GM23248 (cell line): ENCODE measurements around the gene FRZB. TPM values are rescaled to one million over a fixed set of nuclear protein-coding genes. Genes with fewer than 3 reads are reported as not detected.
"Not testable (repeated sequence)": the region's sequence is repeated elsewhere in the genome, so short reads cannot be mapped to it uniquely, and the experiment has no call there.

ENCODE experiments used
- DNase-seq: peaks from one replicate; pipeline ENCODE4 v3.0.0-alpha.2; 2015
- H2AFZ ChIP-seq: fragments of 200-600 bp; sonication (generic); 2 replicates; pipeline ENCODE4 v1.6.1; 2016; ENCODE audit warnings: antibody characterized with exemption
- H3F3A ChIP-seq: fragments of 200-600 bp; sonication (generic); 2 replicates; pipeline ENCODE4 v1.6.1; 2016; ENCODE audit warnings: mild to moderate bottlenecking, antibody characterized with exemption, mixed run types; ENCODE audit not compliant: insufficient read depth
- H3K27ac ChIP-seq: fragments of 200-600 bp; sonication (generic); 2 replicates; pipeline ENCODE4 v1.5.1; 2016; ENCODE audit warnings: mild to moderate bottlenecking
- H3K27me3 ChIP-seq: fragments of 200-600 bp; sonication (generic); replicated peaks from 2 replicates; pipeline ENCODE4 v1.6.1; 2016; ENCODE audit warnings: mild to moderate bottlenecking; ENCODE audit not compliant: insufficient read depth
- H3K36me3 ChIP-seq: fragments of 200-600 bp; sonication (generic); 2 replicates; pipeline ENCODE4 v1.6.1; 2016; ENCODE audit warnings: low read depth, mild to moderate bottlenecking
- H3K4me1 ChIP-seq: fragments of 200-600 bp; sonication (generic); 2 replicates; pipeline ENCODE4 v1.6.1; 2016; ENCODE audit warnings: mild to moderate bottlenecking; ENCODE audit not compliant: insufficient read depth
- H3K4me2 ChIP-seq: fragments of 200-600 bp; sonication (generic); one replicate; pipeline ENCODE4 v1.6.1; 2016; ENCODE audit warnings: mild to moderate bottlenecking; ENCODE audit not compliant: unreplicated experiment
- H3K4me3 ChIP-seq: fragments of 200-600 bp; sonication (generic); 2 replicates; pipeline ENCODE4 v1.5.1; 2016; ENCODE audit warnings: mild to moderate bottlenecking
- H3K79me2 ChIP-seq: fragments of 200-600 bp; sonication (generic); 2 replicates; pipeline ENCODE4 v1.6.1; 2016; ENCODE audit warnings: mild to moderate bottlenecking; ENCODE audit not compliant: insufficient read depth
- H3K9ac ChIP-seq: fragments of 200-600 bp; sonication (generic); 2 replicates; pipeline ENCODE4 v1.6.1; 2016; ENCODE audit warnings: mild to moderate bottlenecking
- H3K9me2 ChIP-seq: fragments of 200-600 bp; sonication (generic); 2 replicates; pipeline ENCODE4 v1.6.1; 2016; ENCODE audit warnings: mixed run types, mild to moderate bottlenecking, moderate library complexity; ENCODE audit not compliant: insufficient read depth
- H3K9me3 ChIP-seq: fragments of 200-600 bp; sonication (generic); one replicate; pipeline ENCODE4 v1.6.1; 2017; ENCODE audit warnings: low read depth
- H4K20me1 ChIP-seq: fragments of 200-600 bp; sonication (generic); 2 replicates; pipeline ENCODE4 v1.6.0; 2016; ENCODE audit not compliant: insufficient read depth
- EZH2 ChIP-seq: fragments of 200-600 bp; sonication (generic); IDR thresholded peaks from 2 replicates; pipeline ENCODE4 v1.6.1; 2018; ENCODE audit warnings: antibody characterized with exemption, mild to moderate bottlenecking; ENCODE audit not compliant: insufficient read depth, poor library complexity, severe bottlenecking
- EZH2phosphoT487 ChIP-seq: fragments of 200-600 bp; sonication (generic); IDR thresholded peaks from 2 replicates; pipeline ENCODE4 v1.6.1; 2018; ENCODE audit warnings: antibody characterized with exemption, moderate library complexity, mild to moderate bottlenecking, low read depth; ENCODE audit not compliant: insufficient read depth
- WGBS, 2 experiments: methylation state at CpG; one replicate each; pipeline ENCODE4 v1.1.6; 2015 to 2017; ENCODE audit warnings: low lambda C conversion rate in 2 of 2, low coverage in 1 of 2; ENCODE audit errors: missing lambda C conversion rate in 2 of 2; 5-methylcytosine and 5-hydroxymethylcytosine counted together
- in situ Hi-C: fragments of 300-500 bp; cut with MboI; formaldehyde crosslinking; loops from 2 replicates; pipeline ENCODE4 v1.15.0; 2020
- polyA plus RNA-seq: library from polyadenylated mRNA; unstranded; fragments of >200 nt; fragmentation: Nextera tagmentation; extraction: Ambion mirVana; gene quantifications from 2 replicates; pipeline ENCODE4 v1.2.1, GENCODE V29; 2016
- total RNA-seq: library from RNA; depleted of rRNA; stranded (reverse); fragments of >200 nt; shearing (Covaris generic); gene quantifications from 2 replicates; pipeline ENCODE4 v1.2.3, GENCODE V29; 2014

FRZB gene
- total and polyA plus RNA-seq, 2 experiments from 2014 or later = 0.08 to 0.32 TPM

GRCh38 chr2:182887093-182887492 lies 20.7 kb upstream of the FRZB start:
- in situ Hi-C loops = no loop called here

DNA sequence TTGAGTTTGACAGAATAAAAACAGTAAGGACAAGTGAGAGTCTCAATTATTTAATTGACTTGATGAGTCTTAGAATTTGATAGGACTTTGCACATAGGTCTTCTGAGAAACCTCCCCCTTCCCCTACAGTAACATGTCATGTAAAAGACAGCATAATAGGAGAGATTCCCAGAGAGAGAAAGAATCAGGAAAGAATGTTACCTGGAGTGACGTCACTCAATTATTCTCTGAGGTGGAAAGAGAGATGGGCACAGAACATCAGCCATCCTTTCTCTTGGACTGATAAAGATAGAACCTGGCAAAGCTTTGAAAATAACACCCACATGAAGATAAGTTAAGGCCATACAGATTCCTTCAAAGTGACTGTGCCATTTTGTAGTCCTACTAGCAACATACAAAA lies 19.3 kb upstream of the FRZB start:
- H4K20me1 ChIP-seq = no peaks in the 10 kb centered on the region
- DNase-seq = no peak
- no peak overlapping the region for H3K4me2 ChIP-seq
- TF ChIP-seq EZH2 (no peak), EZH2phosphoT487 (no peak)
- no peak overlapping the region for H3K4me3 ChIP-seq
- H3K27ac ChIP-seq = no peak overlapping the region
- H3K79me2 ChIP-seq = no peaks in the 10 kb centered on the region
- no peaks in the 10 kb centered on the region for H3K36me3 ChIP-seq
- WGBS, 2 experiments = 95 to 100% methylated on average over 1 of the region's 1 CpG
- H3K9me3 ChIP-seq = no peaks in the 10 kb centered on the region
- H3K4me1 ChIP-seq = no peaks in the 10 kb centered on the region
- no peak overlapping the region for H3K9ac ChIP-seq
- no peak overlapping the region for H2AFZ ChIP-seq
- no peaks in the 10 kb centered on the region for H3K9me2 ChIP-seq
- no peaks in the 10 kb centered on the region; the same call in 1 of the 2 replicates for H3F3A ChIP-seq
- in situ Hi-C loops = no loop called here
- H3K27me3 ChIP-seq = no peaks in the 10 kb centered on the region

More at GRCh38 chr2:182887093-182887492, 20.7 kb upstream of the FRZB start:
- no peak overlapping the region for H3K4me3 ChIP-seq
- H3K4me1 ChIP-seq = no peaks in the 10 kb centered on the region
- no peaks in the 10 kb centered on the region for H4K20me1 ChIP-seq
- TF ChIP-seq EZH2 (no peak), EZH2phosphoT487 (no peak)
- no peak overlapping the region for H2AFZ ChIP-seq
- no peak overlapping the region for H3K4me2 ChIP-seq
- H3K9me2 ChIP-seq = no peaks in the 10 kb centered on the region
- H3F3A ChIP-seq = no peaks in the 10 kb centered on the region; the same call in 1 of the 2 replicates
- no peak for DNase-seq
- no peaks in the 10 kb centered on the region for H3K27me3 ChIP-seq
- H3K36me3 ChIP-seq = no peaks in the 10 kb centered on the region
- H3K9me3 ChIP-seq = no peaks in the 10 kb centered on the region
- H3K79me2 ChIP-seq = no peaks in the 10 kb centered on the region
- no peak overlapping the region for H3K9ac ChIP-seq
- H3K27ac ChIP-seq = no peak overlapping the region
- 73 to 74% methylated on average over 6 of the region's 6 CpGs for WGBS, 2 experiments

GRCh38 chr2:182883451-182883850 lies 17.0 kb upstream of the FRZB start:
- Histone ChIP-seq H3K27ac (no peak overlapping the region), H3K27me3 (no peaks in the 10 kb centered on the region), H3K9ac (no peak overlapping the region), H4K20me1 (no peaks in the 10 kb centered on the region), H3K9me2 (no peaks in the 10 kb centered on the region), H3K4me1 (no peaks in the 10 kb centered on the region), H3F3A (no peaks in the 10 kb centered on the region; the same call in 1 of the 2 replicates), H3K4me3 (no peak overlapping the region), H3K4me2 (no peak overlapping the region), H3K36me3 (no peaks in the 10 kb centered on the region), H3K79me2 (no peaks in the 10 kb centered on the region), H2AFZ (no peak overlapping the region), H3K9me3 (no peaks in the 10 kb centered on the region)
- in situ Hi-C loops = no loop called here
- TF ChIP-seq EZH2 = no peak
- no peak for TF ChIP-seq EZH2phosphoT487
- WGBS, 2 experiments = 65 to 73% methylated on average over 2 of the region's 2 CpGs
- no peak for DNase-seq

GRCh38 chr2:182880100-182880499 lies 13.7 kb upstream of the FRZB start:
- H3K9me2 ChIP-seq, H3K4me1 ChIP-seq, H2AFZ ChIP-seq, H3K27me3 ChIP-seq, H3K9me3 ChIP-seq, in situ Hi-C loops, H3F3A ChIP-seq, H3K4me3 ChIP-seq, H3K4me2 ChIP-seq, H3K27ac ChIP-seq, H3K79me2 ChIP-seq, H3K9ac ChIP-seq, DNase-seq, H4K20me1 ChIP-seq, H3K36me3 ChIP-seq: not testable (repeated sequence)
- 45 to 62% methylated on average over 1 of the region's 1 CpG for WGBS, 2 experiments

- H3K9ac ChIP-seq, H3K9me3 ChIP-seq, H3K36me3 ChIP-seq, H4K20me1 ChIP-seq, H3K79me2 ChIP-seq, DNase-seq, H2AFZ ChIP-seq, in situ Hi-C loops, H3K27ac ChIP-seq, H3K4me3 ChIP-seq, H3F3A ChIP-seq, H3K4me1 ChIP-seq, H3K4me2 ChIP-seq, H3K9me2 ChIP-seq, H3K27me3 ChIP-seq: not testable (repeated sequence)
- 50 to 69% methylated on average over 1 of the region's 1 CpG for WGBS, 2 experiments
Measured at GRCh38 chr2:182876653-182877052, 10.2 kb upstream of the FRZB start.
